ENCODE measurements around the gene SGK1.
"Not testable (repeated sequence)": the region's sequence is repeated elsewhere in the genome, so short reads cannot be mapped to it uniquely, and the experiment has no call there.

Gene SGK1

GRCh38 chr6:134216301-134217010 lies 101.5 kb downstream of the SGK1 start:
- DNase-seq, result no peak

- not testable (repeated sequence) for DNase-seq
Measured at GRCh38 chr6:134213410-134213809, 104.5 kb downstream of the SGK1 start.

- DNase-seq, result no peak
Measured at GRCh38 chr6:134211297-134211696, 106.6 kb downstream of the SGK1 start.

GRCh38 chr6:134207421-134207820 lies 110.5 kb downstream of the SGK1 start:
- DNase-seq, result no peak

GRCh38 chr6:134205366-134205765 lies 112.5 kb downstream of the SGK1 start:
- no peak for DNase-seq

GRCh38 chr6:134204759-134205158 lies 113.2 kb downstream of the SGK1 start:
- not testable (repeated sequence) for DNase-seq

- DNase-seq, result no peak
Measured at GRCh38 chr6:134204031-134204430, 113.9 kb downstream of the SGK1 start.

GRCh38 chr6:134201716-134202115 lies 116.2 kb downstream of the SGK1 start:
- DNase-seq, result no peak

GRCh38 chr6:134199848-134200606 lies 117.9 kb downstream of the SGK1 start:
- DNase-seq, result no peak

- no peak for DNase-seq
Measured at GRCh38 chr6:134198093-134198492, 119.8 kb downstream of the SGK1 start.

GRCh38 chr6:134197685-134198084 lies 120.2 kb downstream of the SGK1 start:
- not testable (repeated sequence) for DNase-seq

GRCh38 chr6:134196568-134197193 lies 121.2 kb downstream of the SGK1 start:
- DNase-seq, result no peak

- DNase-seq, result no peak
Measured at GRCh38 chr6:134195985-134196384, 121.9 kb downstream of the SGK1 start.

- no peak for DNase-seq
Measured at GRCh38 chr6:134195164-134195906, 122.6 kb downstream of the SGK1 start.

- DNase-seq, result no peak
Measured at GRCh38 chr6:134193536-134194498, 124.1 kb downstream of the SGK1 start.

GRCh38 chr6:134192609-134193008 lies 125.3 kb downstream of the SGK1 start:
- not testable (repeated sequence) for DNase-seq

- no peak for DNase-seq
Measured at GRCh38 chr6:134190883-134191282, 127.0 kb downstream of the SGK1 start.

GRCh38 chr6:134187751-134188150 lies 130.2 kb downstream of the SGK1 start:
- no peak for DNase-seq

GRCh38 chr6:134187154-134187553 lies 130.8 kb downstream of the SGK1 start:
- DNase-seq, result no peak

GRCh38 chr6:134186355-134186754 lies 131.6 kb downstream of the SGK1 start:
- DNase-seq, result no peak

- DNase-seq, result no peak
Measured at GRCh38 chr6:134185277-134185676, 132.6 kb downstream of the SGK1 start.

GRCh38 chr6:134183844-134184243 lies 134.1 kb downstream of the SGK1 start:
- DNase-seq, result no peak

All from SW 1271 (cell line).